Mononuclear cell (primary cell): ENCODE data around the gene CARMIL3. TPM values are rescaled to one million over a fixed set of nuclear protein-coding genes. Genes with fewer than 3 reads are reported as not detected.

Experiments
- H3K27me3 ChIP-seq: 2 replicates; pipeline ENCODE4 v1.6.0; 2011; ENCODE audit warnings: low read length, control low read depth; ENCODE audit not compliant: insufficient read depth
- H3K4me1 ChIP-seq: 2 replicates; pipeline ENCODE4 v1.5.1; 2011; ENCODE audit warnings: mild to moderate bottlenecking, low read length, control low read depth; ENCODE audit not compliant: insufficient read depth
- H3K4me3 ChIP-seq: 2 replicates; pipeline ENCODE4 v1.5.1; 2011; ENCODE audit warnings: mild to moderate bottlenecking, low read length, moderate library complexity
- H3K9me3 ChIP-seq: 2 replicates; pipeline ENCODE4 v1.5.1; 2011; ENCODE audit warnings: low read depth, mild to moderate bottlenecking, control low read depth, low read length
- total RNA-seq: library from RNA; depleted of rRNA; stranded (reverse); fragments of >200 nt; gene quantifications from one replicate; pipeline ENCODE4 v1.2.3, GENCODE V29; 2012

Gene CARMIL3
- total RNA-seq, 1 donor = 0.52 TPM

GRCh38 chr14:24055971-24056799 lies 4.4 kb downstream of the CARMIL3 start:
- H3K4me1 ChIP-seq = peaks cover 23% of the 10 kb centered on the region
- H3K4me3 ChIP-seq = no peak overlapping the region
- no peaks in the 10 kb centered on the region for H3K9me3 ChIP-seq
- peaks cover 8% of the 10 kb centered on the region for H3K27me3 ChIP-seq

GRCh38 chr14:24056800-24057184 lies 5.0 kb downstream of the CARMIL3 start:
- Histone ChIP-seq H3K9me3 (no peaks in the 10 kb centered on the region), H3K4me3 (no peak overlapping the region), H3K27me3 (peaks cover 8% of the 10 kb centered on the region), H3K4me1 (peaks cover 17% of the 10 kb centered on the region)

GRCh38 chr14:24057271-24057670 lies 5.5 kb downstream of the CARMIL3 start:
- Histone ChIP-seq H3K27me3 (peaks cover 8% of the 10 kb centered on the region), H3K9me3 (no peaks in the 10 kb centered on the region), H3K4me3 (no peak overlapping the region), H3K4me1 (peaks cover 13% of the 10 kb centered on the region)

- Histone ChIP-seq H3K4me1 (peaks cover 7% of the 10 kb centered on the region), H3K4me3 (no peak overlapping the region), H3K27me3 (peaks cover 5% of the 10 kb centered on the region), H3K9me3 (no peaks in the 10 kb centered on the region)
Observed at GRCh38 chr14:24057867-24058259, 6.1 kb downstream of the CARMIL3 start.

GRCh38 chr14:24058260-24058950 lies 6.6 kb downstream of the CARMIL3 start:
- peaks cover 5% of the 10 kb centered on the region for H3K4me1 ChIP-seq
- H3K9me3 ChIP-seq = no peaks in the 10 kb centered on the region

GRCh38 chr14:24058951-24059475 lies 7.2 kb downstream of the CARMIL3 start:
- H3K4me1 ChIP-seq = peaks cover 5% of the 10 kb centered on the region
- H3K9me3 ChIP-seq = no peaks in the 10 kb centered on the region
- H3K27me3 ChIP-seq = no peaks in the 10 kb centered on the region
- H3K4me3 ChIP-seq = no peak overlapping the region

More at GRCh38 chr14:24058260-24058950, 6.6 kb downstream of the CARMIL3 start:
- H3K4me3 ChIP-seq = no peak overlapping the region
- no peaks in the 10 kb centered on the region for H3K27me3 ChIP-seq

GRCh38 chr14:24059841-24060388 lies 8.1 kb downstream of the CARMIL3 start:
- Histone ChIP-seq H3K4me3 (no peak overlapping the region), H3K9me3 (no peaks in the 10 kb centered on the region), H3K4me1 (peaks cover 5% of the 10 kb centered on the region), H3K27me3 (no peaks in the 10 kb centered on the region)

GRCh38 chr14:24060443-24060842 lies 8.6 kb downstream of the CARMIL3 start:
- Histone ChIP-seq H3K9me3 (no peaks in the 10 kb centered on the region), H3K4me3 (no peak overlapping the region), H3K4me1 (peaks cover 5% of the 10 kb centered on the region), H3K27me3 (no peaks in the 10 kb centered on the region)

- no peaks in the 10 kb centered on the region for H3K9me3 ChIP-seq
- peaks cover 5% of the 10 kb centered on the region for H3K4me1 ChIP-seq
- H3K4me3 ChIP-seq = no peak overlapping the region
- no peaks in the 10 kb centered on the region for H3K27me3 ChIP-seq
Observed at GRCh38 chr14:24060984-24061913, 9.4 kb downstream of the CARMIL3 start.

- H3K27me3 ChIP-seq = no peaks in the 10 kb centered on the region
- H3K9me3 ChIP-seq = no peaks in the 10 kb centered on the region
- H3K4me1 ChIP-seq = peaks cover 5% of the 10 kb centered on the region
- no peak overlapping the region for H3K4me3 ChIP-seq
Observed at GRCh38 chr14:24062216-24062980, 10.6 kb downstream of the CARMIL3 start.

GRCh38 chr14:24063263-24063836 lies 11.5 kb downstream of the CARMIL3 start:
- H3K9me3 ChIP-seq = no peaks in the 10 kb centered on the region
- H3K27me3 ChIP-seq = no peaks in the 10 kb centered on the region
- H3K4me3 ChIP-seq = no peak overlapping the region
- peaks cover 3% of the 10 kb centered on the region for H3K4me1 ChIP-seq

- Histone ChIP-seq H3K4me3 (no peak overlapping the region), H3K9me3 (no peaks in the 10 kb centered on the region), H3K4me1 (no peaks in the 10 kb centered on the region), H3K27me3 (no peaks in the 10 kb centered on the region)
Observed at GRCh38 chr14:24064091-24064795, 12.4 kb downstream of the CARMIL3 start.

GRCh38 chr14:24064856-24065255 lies 13.0 kb downstream of the CARMIL3 start:
- Histone ChIP-seq H3K9me3 (no peaks in the 10 kb centered on the region), H3K4me3 (no peak overlapping the region), H3K4me1 (no peaks in the 10 kb centered on the region), H3K27me3 (no peaks in the 10 kb centered on the region)
